BJ (cell line): ENCODE results near the gene RGS7. TPM values are rescaled to one million over a fixed set of nuclear protein-coding genes. Genes with fewer than 3 reads are reported as not detected.
"Not testable (repeated sequence)": the region's sequence is repeated elsewhere in the genome, so short reads cannot be mapped to it uniquely, and the experiment has no call there.

ENCODE experiments used
- CTCF ChIA-PET: fragments of 350-600 bp; formaldehyde crosslinking; extraction: SDS; loops from one replicate; lab custom pipeline; 2021; ENCODE audit warnings: antibody characterized with exemption, inconsistent platforms; lab: Yijun Ruan, JAX
- POLR2A ChIA-PET: fragments of 300-600 bp; sonication (Branson Sonifier 250); formaldehyde crosslinking; extraction: SDS; loops from one replicate; lab custom pipeline; 2021; ENCODE audit warnings: antibody characterized with exemption; lab: Charles Lee
- DNase-seq: peaks from one replicate; pipeline ENCODE4 v3.0.0-alpha.2; 2011; ENCODE audit warnings: low read depth
- H3K27me3 ChIP-seq: 2 replicates; pipeline ENCODE4 v1.6.0; 2011; ENCODE audit warnings: low read length; ENCODE audit not compliant: control insufficient read depth, insufficient read depth
- H3K36me3 ChIP-seq: 2 replicates; pipeline ENCODE4 v1.5.1; 2011; ENCODE audit warnings: low read length; ENCODE audit not compliant: control insufficient read depth, insufficient read depth
- H3K4me3 ChIP-seq: 2 replicates; pipeline ENCODE4 v1.5.1; 2011; ENCODE audit warnings: low read depth, mild to moderate bottlenecking, control low read depth, low read length
- polyA plus RNA-seq: library from polyadenylated mRNA; depleted of rRNA; stranded (reverse); fragments of >200 nt; gene quantifications from 2 replicates; pipeline ENCODE4 v1.2.3, GENCODE V29; 2011
- TF ChIP-seq, protein P1 (sequence below): IDR thresholded peaks from 2 replicates; pipeline ENCODE4 v1.5.1; 2011; ENCODE audit warnings: low read depth, mild to moderate bottlenecking, control low read depth, inconsistent platforms, low read length, moderate library complexity; ENCODE audit not compliant: insufficient read depth

The RGS7 gene
- polyA plus RNA-seq, 1 experiment: 0.93 TPM

GRCh38 chr1:240786880-240787279 is 570.1 kb downstream of the RGS7 start:
- ChIA-PET CTCF (interaction anchor here (0.5 to 1.2 kb wide), 2 partner anchors 55 to 569 kb away, joined by 3 to 5 read pairs; no protein-coding TSS in a partner anchor), POLR2A (no interaction called here)
- no peak for DNase-seq
- no peak overlapping the region for H3K4me3 ChIP-seq
- TF ChIP-seq, protein P1, sequence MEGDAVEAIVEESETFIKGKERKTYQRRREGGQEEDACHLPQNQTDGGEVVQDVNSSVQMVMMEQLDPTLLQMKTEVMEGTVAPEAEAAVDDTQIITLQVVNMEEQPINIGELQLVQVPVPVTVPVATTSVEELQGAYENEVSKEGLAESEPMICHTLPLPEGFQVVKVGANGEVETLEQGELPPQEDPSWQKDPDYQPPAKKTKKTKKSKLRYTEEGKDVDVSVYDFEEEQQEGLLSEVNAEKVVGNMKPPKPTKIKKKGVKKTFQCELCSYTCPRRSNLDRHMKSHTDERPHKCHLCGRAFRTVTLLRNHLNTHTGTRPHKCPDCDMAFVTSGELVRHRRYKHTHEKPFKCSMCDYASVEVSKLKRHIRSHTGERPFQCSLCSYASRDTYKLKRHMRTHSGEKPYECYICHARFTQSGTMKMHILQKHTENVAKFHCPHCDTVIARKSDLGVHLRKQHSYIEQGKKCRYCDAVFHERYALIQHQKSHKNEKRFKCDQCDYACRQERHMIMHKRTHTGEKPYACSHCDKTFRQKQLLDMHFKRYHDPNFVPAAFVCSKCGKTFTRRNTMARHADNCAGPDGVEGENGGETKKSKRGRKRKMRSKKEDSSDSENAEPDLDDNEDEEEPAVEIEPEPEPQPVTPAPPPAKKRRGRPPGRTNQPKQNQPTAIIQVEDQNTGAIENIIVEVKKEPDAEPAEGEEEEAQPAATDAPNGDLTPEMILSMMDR: no peak
- H3K36me3 ChIP-seq: no peaks in the 10 kb centered on the region
- no peaks in the 10 kb centered on the region for H3K27me3 ChIP-seq

DNA sequence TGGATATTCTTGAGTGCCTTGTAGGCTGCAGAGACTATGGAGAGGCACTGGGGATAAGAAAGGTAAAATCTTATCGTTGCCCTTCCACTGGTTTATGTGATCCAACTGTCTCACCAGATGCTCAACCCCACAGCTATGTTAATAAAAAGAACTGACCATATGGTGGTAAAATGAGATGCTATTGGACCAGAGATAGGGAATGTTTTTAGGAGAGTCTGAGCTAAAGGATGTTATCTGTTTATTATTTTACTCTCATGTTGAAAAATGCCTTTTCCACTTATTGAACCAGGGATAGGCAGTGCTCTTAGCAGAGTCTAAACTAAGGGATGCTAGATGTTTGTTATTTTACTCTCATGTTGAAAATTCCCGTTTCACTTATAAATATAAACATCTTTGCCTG is 572.2 kb downstream of the RGS7 start:
- H3K4me3 ChIP-seq: no peak overlapping the region
- TF ChIP-seq, protein P1: no peak
- no peaks in the 10 kb centered on the region for H3K27me3 ChIP-seq
- no peak for DNase-seq
- ChIA-PET CTCF (no interaction called here), POLR2A (interaction anchor here (0.6 kb wide), 1 partner anchor 20 kb away, joined by 3 read pairs; no protein-coding TSS in a partner anchor)
- no peaks in the 10 kb centered on the region for H3K36me3 ChIP-seq

DNA sequence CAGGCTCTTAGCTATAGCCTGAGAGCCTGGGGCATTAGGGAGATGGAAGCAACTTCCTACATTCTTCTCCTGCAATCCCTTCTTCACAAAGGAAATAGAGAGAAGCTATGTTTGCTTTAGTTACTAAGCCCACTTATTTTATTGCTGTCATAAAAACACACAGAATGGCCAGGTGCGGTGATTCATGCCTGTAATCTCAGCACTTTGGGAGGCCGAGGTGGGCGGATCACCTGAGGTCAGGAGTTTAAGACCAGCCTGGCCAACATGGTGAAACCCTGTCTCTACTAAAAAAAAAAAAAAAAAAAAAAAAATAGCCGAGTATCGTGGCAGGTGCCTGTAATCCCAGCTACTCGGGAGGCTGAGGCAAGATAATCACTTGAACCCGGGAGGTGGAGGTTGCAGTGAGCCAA is 573.3 kb downstream of the RGS7 start:
- CTCF ChIA-PET: interaction anchor here (1.2 kb wide), 1 partner anchor 19 kb away, joined by 3 read pairs; no protein-coding TSS in a partner anchor

DNA sequence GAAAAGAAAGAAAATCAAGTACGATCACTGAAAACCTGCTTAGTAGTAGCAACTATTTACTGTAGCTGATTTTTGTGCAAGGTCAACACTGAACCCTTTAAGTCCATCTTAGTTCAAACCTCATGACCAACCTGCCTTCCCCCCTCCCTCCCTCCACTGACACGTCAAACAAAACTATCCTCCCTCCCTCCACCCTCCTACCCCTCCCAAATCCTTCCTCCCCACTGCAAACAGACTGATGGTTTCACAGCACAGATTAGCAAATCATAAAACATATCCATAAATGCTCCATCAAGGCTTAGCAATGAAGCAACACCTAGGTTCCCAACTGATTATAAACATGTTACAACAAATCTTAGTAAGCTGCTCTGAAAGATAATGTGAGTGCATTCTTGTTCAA is 580.8 kb downstream of the RGS7 start:
- ChIA-PET POLR2A (interaction anchor here (0.6 kb wide), 1 partner anchor 544 kb away, joined by 4 read pairs; no protein-coding TSS in a partner anchor), CTCF (no interaction called here)
- H3K36me3 ChIP-seq: no peaks in the 10 kb centered on the region
- no peaks in the 10 kb centered on the region; the same call in 1 of the 2 replicates for H3K27me3 ChIP-seq
- TF ChIP-seq, protein P1: no peak
- no peak for DNase-seq
- H3K4me3 ChIP-seq: no peak overlapping the region

More for the DNA sequence above, 573.3 kb downstream of the RGS7 start:
- H3K36me3 ChIP-seq, H3K4me3 ChIP-seq, H3K27me3 ChIP-seq, POLR2A ChIA-PET, DNase-seq: not testable (repeated sequence)

DNA sequence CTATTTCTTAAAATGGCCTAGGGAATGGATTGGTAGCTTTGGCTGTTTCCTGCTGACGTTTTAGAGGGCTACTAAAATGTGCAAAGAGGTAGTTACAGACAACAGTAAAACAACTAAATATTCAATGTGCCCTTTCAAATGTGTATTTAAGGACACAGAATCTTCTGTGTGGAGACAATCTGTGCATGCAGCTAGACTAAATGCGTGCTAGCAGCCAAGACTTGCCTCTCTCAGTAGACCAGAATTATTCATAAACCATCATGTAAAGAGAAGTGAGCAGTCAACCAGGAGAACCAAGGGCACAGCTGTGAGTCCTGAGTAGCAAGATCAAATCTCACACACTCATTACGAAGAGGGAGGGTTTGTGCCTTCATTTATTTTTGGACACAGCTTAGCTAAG is 584.9 kb downstream of the RGS7 start:
- ChIA-PET CTCF (no interaction called here), POLR2A (no interaction called here)
- Histone ChIP-seq H3K27me3 (no peaks in the 10 kb centered on the region), H3K4me3 (no peak overlapping the region), H3K36me3 (no peaks in the 10 kb centered on the region)
- DNase-seq: no peak
- TF ChIP-seq, protein P1: no peak

DNA sequence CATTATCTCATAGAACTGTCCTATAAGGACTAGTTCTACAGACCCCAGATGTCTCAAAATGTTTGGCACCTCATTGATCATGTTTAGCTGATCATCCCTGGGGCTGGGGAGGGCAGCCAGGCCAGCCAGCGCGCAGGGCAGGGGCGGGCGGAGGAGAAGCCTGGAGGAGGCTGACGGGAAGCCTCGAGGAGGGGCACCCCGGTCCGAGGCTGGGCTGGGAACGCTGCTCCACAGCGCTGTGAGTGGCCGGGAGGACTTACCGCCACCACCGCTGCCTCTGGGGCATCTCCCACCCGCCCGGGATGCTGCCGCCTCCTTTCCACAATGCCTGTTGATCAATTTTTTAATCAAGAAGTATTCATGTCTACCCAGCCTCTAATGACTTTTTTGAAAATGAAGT is 585.6 kb downstream of the RGS7 start:
- TF ChIP-seq, protein P1: no peak
- Histone ChIP-seq H3K36me3 (no peaks in the 10 kb centered on the region), H3K4me3 (no peak overlapping the region), H3K27me3 (no peaks in the 10 kb centered on the region)
- ChIA-PET CTCF (no interaction called here), POLR2A (no interaction called here)
- no peak for DNase-seq
